Coronary artery (tissue), 2 donors: Measurements from ENCODE around the gene MIGA2.

Source experiments
- DNase-seq: peaks from one replicate; pipeline ENCODE4 v3.0.0-alpha.2; 2017; ENCODE audit warnings: low spot score
- H3K27ac ChIP-seq, 2 donors: fragments of 200-600 bp; sonication (generic); one replicate each; pipeline ENCODE4 v1.5.1; 2016 to 2019
- H3K4me3 ChIP-seq: fragments of 200-600 bp; sonication (generic); 2 replicates; pipeline ENCODE4 v1.5.1; 2016; ENCODE audit warnings: mild to moderate bottlenecking, moderate library complexity
- TF ChIP-seq, protein P1 (sequence below): fragments of 200-600 bp; sonication (generic); IDR thresholded peaks from one replicate; pipeline ENCODE4 v1.5.1; 2019; ENCODE audit warnings: antibody characterized with exemption

The MIGA2 gene

GRCh38 chr9:129037767-129038098, 1.3 kb downstream of the MIGA2 start:
- DNase-seq, result no peak
- Histone ChIP-seq H3K27ac (peak overlapping the region; percentile 66 to 87), H3K4me3 (peak overlapping the region; percentile 94)
- TF ChIP-seq, protein P1, sequence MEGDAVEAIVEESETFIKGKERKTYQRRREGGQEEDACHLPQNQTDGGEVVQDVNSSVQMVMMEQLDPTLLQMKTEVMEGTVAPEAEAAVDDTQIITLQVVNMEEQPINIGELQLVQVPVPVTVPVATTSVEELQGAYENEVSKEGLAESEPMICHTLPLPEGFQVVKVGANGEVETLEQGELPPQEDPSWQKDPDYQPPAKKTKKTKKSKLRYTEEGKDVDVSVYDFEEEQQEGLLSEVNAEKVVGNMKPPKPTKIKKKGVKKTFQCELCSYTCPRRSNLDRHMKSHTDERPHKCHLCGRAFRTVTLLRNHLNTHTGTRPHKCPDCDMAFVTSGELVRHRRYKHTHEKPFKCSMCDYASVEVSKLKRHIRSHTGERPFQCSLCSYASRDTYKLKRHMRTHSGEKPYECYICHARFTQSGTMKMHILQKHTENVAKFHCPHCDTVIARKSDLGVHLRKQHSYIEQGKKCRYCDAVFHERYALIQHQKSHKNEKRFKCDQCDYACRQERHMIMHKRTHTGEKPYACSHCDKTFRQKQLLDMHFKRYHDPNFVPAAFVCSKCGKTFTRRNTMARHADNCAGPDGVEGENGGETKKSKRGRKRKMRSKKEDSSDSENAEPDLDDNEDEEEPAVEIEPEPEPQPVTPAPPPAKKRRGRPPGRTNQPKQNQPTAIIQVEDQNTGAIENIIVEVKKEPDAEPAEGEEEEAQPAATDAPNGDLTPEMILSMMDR, result no peak

DNA sequence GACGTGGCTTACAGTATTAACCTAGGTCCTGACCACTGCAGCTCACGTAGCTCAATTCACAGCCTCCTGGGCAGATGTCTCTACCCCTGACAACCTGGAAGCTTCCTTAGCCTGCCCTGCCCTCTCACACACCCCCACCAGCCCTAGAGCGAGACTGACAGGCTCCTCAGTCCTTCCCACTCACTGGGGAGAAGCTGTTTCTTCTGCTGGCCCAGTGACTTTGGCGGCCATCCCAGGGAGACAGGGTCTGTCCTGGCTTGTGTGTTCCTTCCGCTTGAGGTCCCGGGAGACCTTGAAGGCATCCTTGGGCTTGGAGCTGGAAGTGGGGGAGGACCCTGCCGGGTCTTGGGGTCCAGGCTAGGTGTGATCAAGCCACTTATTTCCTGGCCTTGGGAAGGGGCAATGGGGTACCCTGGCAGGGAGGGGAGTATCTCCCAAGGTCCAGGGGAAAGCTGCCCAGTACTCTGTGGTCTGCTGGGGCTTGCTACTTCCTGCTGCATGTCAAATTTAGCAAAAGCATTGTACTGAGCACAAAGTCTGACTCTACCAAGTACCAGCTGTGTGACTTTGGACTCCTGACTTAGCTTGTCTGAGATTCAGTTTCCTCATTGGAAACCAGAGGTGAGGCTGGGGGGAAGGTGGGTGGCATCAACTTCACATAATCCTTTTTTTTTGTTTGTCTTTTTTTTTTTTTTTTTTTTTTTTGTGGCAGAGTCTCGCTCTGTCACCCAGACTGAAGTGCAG, 1.9 kb downstream of the MIGA2 start:
- Histone ChIP-seq H3K4me3 (peak overlapping the region; percentile 94), H3K27ac (peak overlapping the region in 1 of 2 donors; percentile 87)
- TF ChIP-seq, protein P1, result no peak
- no peak for DNase-seq

- no peak for DNase-seq
- TF ChIP-seq, protein P1, result no peak
- H3K4me3 ChIP-seq, result no peak overlapping the region
- H3K27ac ChIP-seq, result no peak overlapping the region
Observed at GRCh38 chr9:129040113-129040643, 3.8 kb downstream of the MIGA2 start.

GRCh38 chr9:129042016-129042415, 5.6 kb downstream of the MIGA2 start:
- no peak overlapping the region for H3K27ac ChIP-seq
- H3K4me3 ChIP-seq, result no peak overlapping the region
- TF ChIP-seq, protein P1, result no peak
- DNase-seq, result no peak

GRCh38 chr9:129052592-129052991, 16.2 kb downstream of the MIGA2 start:
- Histone ChIP-seq H3K27ac (no peak overlapping the region), H3K4me3 (no peak overlapping the region)
- TF ChIP-seq, protein P1, result no peak
- no peak for DNase-seq

GRCh38 chr9:129053020-129053419, 16.6 kb downstream of the MIGA2 start:
- H3K4me3 ChIP-seq, result no peak overlapping the region
- H3K27ac ChIP-seq, result no peak overlapping the region
- DNase-seq, result no peak
- TF ChIP-seq, protein P1, result no peak
